ACC112 (cell line): ENCODE measurements around the gene GNLY.

ENCODE experiments used
- H2AFZ ChIP-seq: fragments of 200-600 bp; sonication (generic); one replicate; pipeline ENCODE4 v1.6.0; 2017; ENCODE audit warnings: antibody characterized with exemption, low read length; ENCODE audit not compliant: unreplicated experiment
- H3K27ac ChIP-seq: fragments of 200-600 bp; sonication (generic); 2 replicates; pipeline ENCODE4 v1.5.1; 2014; ENCODE audit warnings: low read depth, mild to moderate bottlenecking, antibody characterized with exemption, low read length, moderate library complexity
- H3K27me3 ChIP-seq: fragments of 200-600 bp; sonication (generic); 2 replicates; pipeline ENCODE4 v1.6.1; 2014; ENCODE audit warnings: mild to moderate bottlenecking, antibody characterized with exemption, low read length, moderate library complexity, mixed read lengths; ENCODE audit not compliant: insufficient read depth
- H3K36me3 ChIP-seq: fragments of 200-600 bp; sonication (generic); 2 replicates; pipeline ENCODE4 v1.6.1; 2016; ENCODE audit warnings: mild to moderate bottlenecking, antibody characterized with exemption, low read length, moderate library complexity, mixed read lengths; ENCODE audit not compliant: insufficient read depth
- H3K4me1 ChIP-seq: fragments of 200-600 bp; sonication (generic); one replicate; pipeline ENCODE4 v1.6.1; 2016; ENCODE audit warnings: low read length, mixed read lengths; ENCODE audit not compliant: insufficient read depth, unreplicated experiment, control insufficient read depth
- H3K4me3 ChIP-seq: fragments of 200-600 bp; sonication (generic); 2 replicates; pipeline ENCODE4 v1.5.1; 2014; ENCODE audit warnings: mild to moderate bottlenecking, low read depth, low read length
- H3K79me2 ChIP-seq: fragments of 200-600 bp; sonication (generic); one replicate; pipeline ENCODE4 v1.6.0; 2016; ENCODE audit warnings: low read length; ENCODE audit not compliant: control insufficient read depth, unreplicated experiment, insufficient read depth

Gene GNLY

DNA sequence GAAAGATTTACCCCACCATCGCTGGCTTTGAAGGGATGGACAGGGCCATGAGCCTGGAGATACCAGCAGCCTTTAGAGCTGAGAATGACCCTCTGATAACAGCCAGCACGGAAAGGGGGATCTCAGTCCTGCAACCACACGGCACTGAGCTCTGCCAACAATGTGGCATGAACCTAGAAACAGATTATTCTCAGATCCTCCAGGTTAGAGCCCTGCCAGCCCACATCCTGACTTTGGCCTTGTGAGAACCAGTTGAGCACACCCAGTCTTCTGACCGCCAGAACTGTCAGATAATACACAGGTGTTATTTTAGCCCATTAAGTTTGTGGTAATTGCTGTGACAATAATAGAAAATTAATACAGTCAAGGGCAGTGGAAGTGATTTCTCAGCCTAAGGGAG lies 9.4 kb upstream of the GNLY start:
- Histone ChIP-seq H3K79me2 (no peaks in the 10 kb centered on the region), H3K27me3 (no peaks in the 10 kb centered on the region), H3K4me3 (no peak overlapping the region), H2AFZ (no peak overlapping the region), H3K4me1 (peaks cover 17% of the 10 kb centered on the region), H3K27ac (no peak overlapping the region), H3K36me3 (no peaks in the 10 kb centered on the region)

DNA sequence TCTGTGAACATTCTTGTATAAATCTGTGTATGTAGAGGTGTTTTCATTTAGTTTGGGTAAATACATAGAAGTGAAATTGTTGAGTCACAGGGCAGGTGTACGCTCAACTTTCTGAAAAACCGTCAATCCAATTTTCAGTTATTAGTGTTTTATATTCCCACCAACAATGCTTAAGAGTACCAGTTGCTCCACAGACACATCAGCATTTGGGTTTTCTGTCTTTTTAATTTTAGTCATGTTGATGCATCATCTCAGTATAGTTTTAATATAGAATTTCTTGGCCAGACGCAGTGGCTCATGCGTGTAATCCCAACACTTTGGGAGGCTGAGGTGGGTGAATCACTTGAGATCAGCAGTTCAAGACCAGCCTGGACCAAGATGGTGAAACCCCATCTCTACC lies 3.2 kb upstream of the GNLY start:
- Histone ChIP-seq H3K27me3 (no peaks in the 10 kb centered on the region), H3K36me3 (no peaks in the 10 kb centered on the region), H3K4me1 (peaks cover 10% of the 10 kb centered on the region), H3K4me3 (no peak overlapping the region), H2AFZ (no peak overlapping the region), H3K79me2 (no peaks in the 10 kb centered on the region), H3K27ac (no peak overlapping the region)

DNA sequence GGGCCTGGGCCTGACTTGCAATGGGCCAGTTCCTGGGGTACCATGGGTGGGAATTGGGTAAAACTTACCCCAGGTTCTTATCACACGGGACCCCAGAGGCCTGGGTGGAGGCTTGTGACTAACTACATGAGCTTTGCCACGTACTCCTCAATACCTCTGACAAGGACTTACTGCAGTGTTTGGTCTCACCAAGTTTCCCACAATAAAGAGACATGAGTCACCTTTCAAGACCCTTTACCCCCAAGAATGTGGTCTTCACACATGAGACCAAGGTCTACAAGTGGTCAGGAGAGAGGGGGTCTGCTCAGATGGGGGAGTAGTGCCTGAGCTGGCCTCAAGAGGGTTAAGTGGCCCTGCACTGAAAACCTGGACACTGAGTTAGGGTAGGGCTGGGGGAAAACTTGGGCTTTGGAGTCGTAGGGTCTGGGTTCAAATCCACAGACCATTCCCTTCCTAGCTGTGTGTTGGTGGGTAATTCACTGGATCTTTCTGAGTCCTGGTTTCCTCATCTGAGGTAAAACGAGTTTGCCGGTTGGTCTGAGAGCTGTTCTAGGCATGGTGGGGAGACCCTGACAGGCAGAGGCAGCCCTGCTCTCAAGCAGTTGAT lies 2.0 kb upstream of the GNLY start:
- no peak overlapping the region for H2AFZ ChIP-seq
- no peaks in the 10 kb centered on the region for H3K36me3 ChIP-seq
- no peaks in the 10 kb centered on the region for H3K27me3 ChIP-seq
- no peak overlapping the region for H3K27ac ChIP-seq
- no peaks in the 10 kb centered on the region for H3K79me2 ChIP-seq
- peaks cover 10% of the 10 kb centered on the region for H3K4me1 ChIP-seq
- H3K4me3 ChIP-seq: no peak overlapping the region

DNA sequence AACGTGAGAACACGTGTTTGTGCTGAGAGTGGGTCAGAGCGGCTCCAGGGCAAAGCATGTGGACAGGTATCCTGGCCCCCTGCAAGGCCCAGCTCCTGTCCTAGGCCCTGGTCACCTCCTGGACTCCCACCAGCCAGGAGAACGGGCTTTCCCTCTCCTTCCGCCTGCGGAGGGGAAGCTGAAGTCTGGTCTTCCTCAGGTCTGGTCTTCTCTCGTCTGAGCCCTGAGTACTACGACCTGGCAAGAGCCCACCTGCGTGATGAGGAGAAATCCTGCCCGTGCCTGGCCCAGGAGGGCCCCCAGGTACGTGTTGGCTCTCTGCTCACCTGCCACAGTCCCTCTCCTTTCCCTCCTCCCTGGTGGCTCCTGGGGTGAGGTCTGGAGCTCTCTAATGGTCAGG lies 963 bp downstream of the GNLY start:
- Histone ChIP-seq H3K27ac (no peak overlapping the region), H3K79me2 (no peaks in the 10 kb centered on the region), H3K4me3 (no peak overlapping the region), H3K4me1 (peaks cover 7% of the 10 kb centered on the region), H3K36me3 (no peaks in the 10 kb centered on the region), H2AFZ (no peak overlapping the region), H3K27me3 (no peaks in the 10 kb centered on the region)

DNA sequence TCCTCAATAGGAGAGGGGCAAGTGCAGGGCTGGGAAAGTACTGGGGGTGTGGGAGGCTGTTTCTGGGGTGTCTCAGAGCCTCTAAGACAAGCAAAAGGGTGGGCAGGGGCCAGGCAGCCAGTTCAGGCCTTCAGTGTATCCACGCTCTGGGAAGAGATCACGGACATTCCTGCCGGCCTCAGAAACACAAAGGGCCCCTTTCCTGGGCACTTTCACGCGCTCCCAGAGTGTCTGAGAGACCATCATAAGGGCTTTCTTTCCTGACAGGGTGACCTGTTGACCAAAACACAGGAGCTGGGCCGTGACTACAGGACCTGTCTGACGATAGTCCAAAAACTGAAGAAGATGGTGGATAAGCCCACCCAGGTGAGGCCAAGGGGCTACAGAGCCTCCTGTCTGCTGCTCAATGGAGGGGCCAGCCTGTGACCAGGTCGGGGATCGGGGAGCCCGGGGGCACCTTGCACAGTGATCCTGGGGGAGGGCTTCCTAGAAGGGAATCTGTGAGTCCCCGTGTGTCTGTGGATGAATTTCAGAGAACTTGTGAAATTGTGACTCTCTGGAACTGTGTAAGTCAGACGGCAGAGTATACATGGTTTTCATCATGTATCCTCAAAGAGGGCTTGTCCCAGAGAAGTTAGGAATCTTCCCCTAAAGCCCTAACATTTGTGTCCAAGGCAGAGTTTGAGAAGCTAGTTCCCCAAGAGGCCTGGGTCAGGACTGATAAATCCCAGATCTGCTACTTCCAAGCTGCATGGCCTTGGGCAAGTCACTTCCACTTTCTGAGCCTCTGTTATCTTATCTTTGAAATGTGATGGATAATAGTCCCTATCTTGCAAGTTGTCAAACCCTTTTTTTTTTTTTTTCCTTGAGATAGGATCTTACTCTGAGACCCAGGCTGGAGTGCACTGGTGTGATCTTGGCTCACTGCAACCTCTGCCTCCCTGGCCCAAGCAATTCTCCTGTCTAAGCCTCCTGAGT lies 1.8 kb downstream of the GNLY start:
- H3K27ac ChIP-seq: no peak overlapping the region
- H2AFZ ChIP-seq: no peak overlapping the region
- no peak overlapping the region for H3K4me3 ChIP-seq
- H3K4me1 ChIP-seq: peaks cover 13% of the 10 kb centered on the region
- no peaks in the 10 kb centered on the region for H3K79me2 ChIP-seq
- no peaks in the 10 kb centered on the region for H3K27me3 ChIP-seq
- H3K36me3 ChIP-seq: no peaks in the 10 kb centered on the region

DNA sequence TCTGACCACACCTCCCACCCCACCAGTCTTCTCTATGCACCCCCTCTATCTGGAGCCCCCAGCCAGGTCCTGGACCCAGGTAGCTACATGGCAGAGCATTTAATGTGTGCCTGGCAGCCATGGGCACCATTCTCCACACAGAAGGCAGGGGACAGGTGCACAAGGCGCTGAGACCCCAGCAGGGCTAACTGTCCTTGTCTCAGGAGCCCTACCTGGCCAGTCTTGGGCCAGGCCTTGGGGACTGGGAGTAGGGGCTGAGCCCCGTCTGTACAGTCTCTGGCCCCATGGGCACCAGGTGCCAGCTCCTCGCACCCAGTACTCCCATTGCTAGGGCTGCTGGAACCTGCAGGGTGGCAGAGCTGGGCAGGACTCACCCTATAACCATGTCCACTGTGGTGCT lies 2.9 kb downstream of the GNLY start:
- Histone ChIP-seq H3K4me3 (no peak overlapping the region), H2AFZ (no peak overlapping the region), H3K4me1 (peaks cover 14% of the 10 kb centered on the region), H3K79me2 (no peaks in the 10 kb centered on the region), H3K27me3 (no peaks in the 10 kb centered on the region), H3K27ac (no peak overlapping the region), H3K36me3 (no peaks in the 10 kb centered on the region)

DNA sequence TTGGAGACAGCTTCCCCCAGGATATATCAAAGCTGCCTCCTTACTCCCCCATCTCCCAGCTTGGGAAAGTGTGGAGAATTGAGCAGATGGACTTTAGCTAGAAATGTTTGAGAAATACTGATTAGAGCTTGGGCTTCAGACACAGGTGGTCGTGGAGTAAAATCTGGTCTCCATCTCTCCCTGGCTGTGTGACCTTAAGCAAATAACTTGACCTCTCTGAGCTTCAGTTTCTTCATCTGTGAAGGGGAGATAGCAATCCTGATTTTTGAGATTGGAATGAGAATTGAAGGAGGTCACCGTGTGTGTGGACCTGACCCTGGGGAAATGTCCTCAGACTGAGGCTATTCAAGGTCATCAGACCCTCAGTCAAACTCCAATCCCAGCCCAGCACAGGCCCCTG lies 3.6 kb downstream of the GNLY start:
- H3K4me3 ChIP-seq: no peak overlapping the region
- peaks cover 18% of the 10 kb centered on the region for H3K4me1 ChIP-seq
- no peak overlapping the region for H3K27ac ChIP-seq
- H3K36me3 ChIP-seq: no peaks in the 10 kb centered on the region
- H2AFZ ChIP-seq: no peak overlapping the region
- no peaks in the 10 kb centered on the region for H3K27me3 ChIP-seq
- H3K79me2 ChIP-seq: no peaks in the 10 kb centered on the region

DNA sequence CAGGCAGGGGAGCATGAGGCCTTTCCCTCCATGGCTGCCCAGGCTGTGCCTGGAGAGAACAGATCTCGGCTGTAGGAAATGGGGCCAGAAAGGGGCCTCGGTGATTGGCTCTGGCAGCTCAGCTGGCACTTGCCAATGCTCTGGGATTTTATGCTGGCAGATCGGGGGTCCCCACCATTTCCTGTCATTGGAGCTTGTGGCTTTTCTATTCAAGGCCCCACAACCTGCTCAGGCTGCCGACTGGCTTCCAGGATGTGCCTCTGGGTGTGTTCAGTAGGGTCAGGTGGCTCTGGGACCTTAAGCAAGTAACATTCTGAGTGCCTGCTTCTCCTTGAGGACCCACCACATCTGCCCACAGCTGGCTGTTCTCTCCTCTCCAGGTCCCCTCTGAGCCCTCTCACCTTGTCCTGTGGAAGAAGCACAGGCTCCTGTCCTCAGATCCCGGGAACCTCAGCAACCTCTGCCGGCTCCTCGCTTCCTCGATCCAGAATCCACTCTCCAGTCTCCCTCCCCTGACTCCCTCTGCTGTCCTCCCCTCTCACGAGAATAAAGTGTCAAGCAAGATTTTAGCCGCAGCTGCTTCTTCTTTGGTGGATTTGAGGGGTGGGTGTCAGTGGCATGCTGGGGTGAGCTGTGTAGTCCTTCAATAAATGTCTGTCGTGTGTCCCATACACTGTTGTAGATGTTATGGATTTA lies 4.2 kb downstream of the GNLY start:
- Histone ChIP-seq H3K27me3 (no peaks in the 10 kb centered on the region), H2AFZ (no peak overlapping the region), H3K36me3 (no peaks in the 10 kb centered on the region), H3K4me1 (peaks cover 24% of the 10 kb centered on the region), H3K4me3 (no peak overlapping the region), H3K27ac (no peak overlapping the region), H3K79me2 (no peaks in the 10 kb centered on the region)

DNA sequence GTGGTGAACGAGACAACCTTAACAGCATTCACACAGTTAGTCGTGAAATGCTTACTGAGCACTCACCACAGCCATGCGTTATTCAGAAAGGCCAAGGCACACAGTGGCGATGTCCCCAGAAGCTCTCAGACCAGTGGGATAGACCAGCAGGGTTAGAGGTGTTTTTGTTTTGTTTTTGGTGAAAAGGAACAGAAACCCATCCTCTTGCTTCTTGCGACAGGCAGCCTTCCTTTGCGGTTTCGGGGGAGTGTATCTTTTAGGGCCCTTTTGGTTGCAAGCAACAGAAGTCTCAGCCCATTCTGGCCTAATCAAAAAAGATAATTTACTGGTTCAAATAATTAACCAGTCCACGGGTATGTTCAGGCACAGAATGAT lies 4.7 kb downstream of the GNLY start:
- Histone ChIP-seq H3K79me2 (no peaks in the 10 kb centered on the region), H3K36me3 (no peaks in the 10 kb centered on the region), H3K27ac (no peak overlapping the region), H3K27me3 (no peaks in the 10 kb centered on the region), H2AFZ (no peak overlapping the region), H3K4me3 (no peak overlapping the region), H3K4me1 (peaks cover 24% of the 10 kb centered on the region)

DNA sequence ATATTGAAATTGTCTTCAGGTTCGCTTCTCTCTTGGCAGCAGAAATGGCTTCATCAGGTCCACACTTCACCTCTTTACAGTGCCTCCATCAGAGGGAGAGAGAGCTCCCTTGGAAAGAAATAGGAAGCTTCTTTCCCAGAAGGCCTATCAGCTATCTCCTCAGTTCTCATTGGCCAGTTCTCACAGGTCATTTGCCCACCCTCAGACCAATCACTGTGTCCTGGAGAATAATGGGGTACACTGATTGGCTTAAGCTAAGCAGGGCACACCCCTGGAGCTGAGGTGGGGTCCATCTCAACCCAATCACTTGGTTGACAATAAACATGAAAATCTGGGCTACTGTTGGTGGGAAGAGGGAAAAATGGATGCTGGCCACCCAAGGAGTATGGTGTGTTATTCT lies 5.2 kb downstream of the GNLY start:
- H3K27ac ChIP-seq: no peak overlapping the region
- H3K27me3 ChIP-seq: no peaks in the 10 kb centered on the region
- peaks cover 24% of the 10 kb centered on the region for H3K4me1 ChIP-seq
- no peaks in the 10 kb centered on the region for H3K36me3 ChIP-seq
- H3K79me2 ChIP-seq: no peaks in the 10 kb centered on the region
- H3K4me3 ChIP-seq: no peak overlapping the region
- no peak overlapping the region for H2AFZ ChIP-seq
